HG02840 (cell line): ENCODE data around the gene SEPTIN10.
"Not testable (repeated sequence)": the region's sequence is repeated elsewhere in the genome, so short reads cannot be mapped to it uniquely, and the experiment has no call there.

Source experiments
- ATAC-seq: cut with Tn5 transposase; IDR thresholded peaks from one replicate; pipeline ENCODE4 v1.9.1; 2021; ENCODE audit warnings: mild to moderate bottlenecking, moderate library complexity, moderate number of reproducible peaks; ENCODE audit not compliant: unreplicated experiment, low FRiP score

SEPTIN10 gene

DNA sequence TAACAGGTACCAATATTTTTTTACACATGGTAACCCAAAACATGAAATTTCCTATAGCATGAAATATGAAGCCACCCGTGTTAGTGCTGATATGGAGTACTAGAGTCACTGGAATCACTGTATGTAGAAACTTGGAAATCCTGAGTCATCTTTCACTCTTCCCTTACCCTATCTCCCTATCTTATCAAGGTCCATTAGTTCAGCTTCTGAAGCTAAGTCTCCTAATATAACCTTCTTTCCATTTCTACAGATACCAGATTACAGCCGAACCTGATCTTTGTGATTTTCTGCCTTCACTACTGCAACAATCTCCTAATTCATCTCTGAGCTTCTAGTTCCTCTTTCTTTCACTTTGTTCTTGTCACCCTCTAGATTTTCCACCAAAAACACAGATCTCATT, 59.0 kb downstream of the SEPTIN10 start:
- ATAC-seq, result no peak

DNA sequence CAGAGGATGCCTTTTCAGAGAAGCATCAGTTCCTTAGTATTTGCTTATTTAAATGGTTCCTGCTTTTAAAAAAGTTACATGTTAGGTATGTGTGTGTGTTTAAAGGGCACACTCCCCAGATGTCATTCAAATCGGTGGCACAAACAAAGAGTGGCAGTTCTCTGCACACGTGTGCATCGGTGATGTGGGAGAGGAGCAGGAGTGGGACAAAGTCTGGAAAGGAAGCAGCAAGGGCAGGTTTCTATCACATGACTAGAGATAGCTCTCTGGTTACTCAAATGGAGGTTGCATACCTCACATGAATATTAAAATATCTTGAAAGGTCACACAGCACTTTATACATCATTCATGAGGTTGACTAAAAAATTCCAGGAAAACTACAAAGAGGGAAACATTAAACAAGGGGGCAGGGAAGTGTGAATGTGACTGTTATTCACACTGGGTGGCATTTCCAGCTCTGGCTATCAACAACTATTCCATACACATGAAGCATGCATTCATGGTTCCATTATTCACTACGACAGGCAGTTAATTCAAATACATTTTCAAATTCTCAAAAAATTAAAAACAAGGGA, 64.7 kb downstream of the SEPTIN10 start:
- ATAC-seq, result no peak

DNA sequence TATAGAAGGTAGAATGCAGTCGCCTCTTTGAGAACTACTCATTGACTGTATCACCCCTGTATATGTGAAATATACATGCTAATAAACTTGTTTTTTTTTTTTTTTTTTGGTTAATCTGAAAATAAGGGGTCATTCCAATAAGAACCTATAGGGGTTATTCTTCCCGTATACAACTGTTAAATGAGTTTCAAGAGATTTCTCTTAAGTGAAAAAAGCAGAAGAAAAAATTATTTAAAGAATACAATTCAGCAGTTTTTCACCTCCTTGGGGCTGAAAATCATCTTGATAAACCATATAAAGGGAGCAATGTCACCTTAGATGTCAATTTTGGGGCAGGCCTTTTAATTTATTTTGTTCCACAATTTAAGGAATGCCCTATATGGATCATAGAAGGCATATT, 66.5 kb downstream of the SEPTIN10 start:
- ATAC-seq, result no peak

DNA sequence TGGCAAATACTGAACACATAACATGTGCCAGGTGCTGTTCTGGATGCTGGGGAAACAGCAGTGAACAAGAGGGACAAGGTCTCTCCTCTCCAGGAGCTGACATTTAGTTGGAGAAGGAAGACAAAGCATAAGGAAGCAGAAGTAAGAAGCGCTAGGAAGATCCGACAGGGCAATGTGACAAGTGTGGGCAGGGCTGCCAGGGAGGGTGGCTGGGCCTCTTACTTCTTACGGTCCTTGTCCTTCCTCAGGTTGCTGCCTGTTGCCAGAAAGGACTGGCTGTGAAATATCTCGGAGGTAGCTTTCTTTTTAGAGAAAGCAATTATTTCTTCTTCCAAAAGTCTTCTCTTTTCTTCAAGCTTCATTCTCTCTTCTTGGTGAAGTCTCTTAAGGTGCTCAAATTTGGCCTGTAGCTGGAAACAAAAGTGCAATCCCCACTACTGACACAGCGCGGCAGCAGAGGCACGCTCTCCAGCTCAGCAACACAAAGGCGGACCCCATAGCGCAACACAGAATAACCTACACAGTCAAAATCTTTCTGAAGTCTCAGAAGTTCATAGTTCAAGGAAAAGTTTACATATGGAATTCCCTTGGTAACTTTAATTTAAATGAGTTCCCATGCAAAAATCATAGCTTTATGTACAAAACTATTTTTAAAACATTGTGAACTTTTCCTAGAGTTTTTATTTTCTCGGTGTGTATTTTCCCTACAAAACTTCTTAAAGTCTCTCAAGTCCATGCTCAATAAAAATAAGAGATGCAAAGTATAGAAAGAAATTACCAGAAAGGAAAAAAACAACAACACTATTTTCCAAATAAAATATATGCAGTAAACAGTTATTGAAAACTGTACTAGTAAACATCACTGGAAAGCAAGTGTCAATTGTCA, 67.7 kb downstream of the SEPTIN10 start:
- ATAC-seq, result no peak

DNA sequence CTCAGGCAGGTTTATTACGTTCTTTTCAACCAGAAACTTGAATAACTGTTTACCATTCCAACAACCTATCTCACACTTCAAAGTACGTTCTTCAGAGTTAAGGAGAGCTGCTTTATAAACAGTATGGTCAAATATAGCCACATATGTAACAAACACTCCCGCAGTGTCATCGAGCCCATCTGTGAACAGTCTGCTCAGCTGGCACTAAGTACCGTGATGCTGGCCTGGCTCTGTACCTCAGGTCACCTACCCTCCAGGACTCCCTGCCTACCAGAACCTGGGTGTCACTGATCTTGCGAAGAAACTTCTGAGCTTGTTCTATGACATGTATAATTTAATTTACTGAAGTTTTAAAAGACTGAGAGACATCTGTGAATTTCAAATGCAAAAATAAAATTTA, 71.4 kb downstream of the SEPTIN10 start:
- ATAC-seq, result no peak

DNA sequence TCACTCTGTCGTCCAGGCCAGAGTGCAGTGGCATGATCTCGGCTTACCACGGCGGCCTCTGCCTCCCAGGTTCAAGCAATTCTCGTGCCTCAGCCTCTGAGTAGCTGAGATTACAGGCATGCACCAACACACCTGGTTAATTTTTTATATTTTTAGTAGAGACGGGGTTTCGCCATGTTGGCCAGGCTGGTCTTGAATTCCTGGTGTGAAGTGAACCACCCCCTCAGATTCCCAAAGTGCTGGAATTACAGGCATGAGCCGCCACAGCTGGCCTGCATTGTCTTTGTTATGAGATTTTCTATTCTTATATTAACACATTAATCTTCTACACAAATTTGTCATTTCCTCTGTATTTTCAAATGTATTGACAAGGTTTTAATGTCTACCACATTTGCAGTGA, 75.2 kb downstream of the SEPTIN10 start:
- ATAC-seq, result no peak

DNA sequence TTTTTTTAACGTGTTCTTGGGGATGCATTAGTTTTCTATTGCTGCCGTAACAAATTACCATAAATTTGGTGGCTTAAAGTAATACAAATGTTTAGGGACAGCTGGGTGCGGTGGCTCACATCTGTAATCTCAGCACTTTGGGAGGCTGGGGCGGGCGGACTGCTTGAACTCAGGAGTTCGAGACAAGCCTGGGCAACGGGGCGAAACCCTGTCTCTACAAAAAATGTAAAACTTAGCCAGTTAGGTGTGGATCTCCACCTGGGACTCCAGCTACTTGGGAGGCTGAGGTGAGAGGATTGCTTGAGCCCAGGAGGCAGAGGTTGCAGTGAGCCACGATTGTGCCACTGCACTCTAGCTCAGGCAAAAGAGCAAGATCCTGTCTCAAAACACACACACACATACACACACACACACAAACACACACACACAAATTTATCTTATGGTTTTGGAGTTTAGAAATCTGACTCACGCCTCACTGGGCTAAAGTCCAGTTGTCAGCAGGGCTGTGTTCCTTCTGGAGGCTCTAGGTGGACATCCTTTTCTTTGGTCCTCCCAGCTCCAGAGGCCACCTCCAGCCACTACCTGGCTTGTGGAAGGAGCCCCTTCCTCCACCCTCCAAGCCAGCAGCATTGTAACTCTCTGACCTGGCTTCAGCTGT, 76.1 kb downstream of the SEPTIN10 start:
- no peak for ATAC-seq

DNA sequence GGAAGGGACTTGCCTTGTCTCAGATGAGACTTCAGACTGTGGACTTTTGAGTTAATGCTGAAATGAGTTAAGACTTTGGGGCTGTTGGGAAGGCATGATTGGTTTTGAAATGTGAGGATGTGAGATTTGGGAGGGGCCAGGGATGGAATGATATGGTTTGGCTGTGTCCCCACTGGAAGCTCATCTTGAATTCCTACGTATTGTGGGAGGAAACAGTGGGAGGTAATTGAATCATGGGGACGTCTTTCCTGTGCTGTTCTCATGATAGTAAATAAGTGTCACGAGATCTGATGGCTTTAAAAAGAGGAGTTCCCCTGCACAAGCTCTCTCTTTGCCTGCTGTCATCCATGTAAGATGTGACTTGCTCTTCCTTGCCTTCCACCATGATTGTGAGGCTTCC, 77.2 kb downstream of the SEPTIN10 start:
- not testable (repeated sequence) for ATAC-seq

DNA sequence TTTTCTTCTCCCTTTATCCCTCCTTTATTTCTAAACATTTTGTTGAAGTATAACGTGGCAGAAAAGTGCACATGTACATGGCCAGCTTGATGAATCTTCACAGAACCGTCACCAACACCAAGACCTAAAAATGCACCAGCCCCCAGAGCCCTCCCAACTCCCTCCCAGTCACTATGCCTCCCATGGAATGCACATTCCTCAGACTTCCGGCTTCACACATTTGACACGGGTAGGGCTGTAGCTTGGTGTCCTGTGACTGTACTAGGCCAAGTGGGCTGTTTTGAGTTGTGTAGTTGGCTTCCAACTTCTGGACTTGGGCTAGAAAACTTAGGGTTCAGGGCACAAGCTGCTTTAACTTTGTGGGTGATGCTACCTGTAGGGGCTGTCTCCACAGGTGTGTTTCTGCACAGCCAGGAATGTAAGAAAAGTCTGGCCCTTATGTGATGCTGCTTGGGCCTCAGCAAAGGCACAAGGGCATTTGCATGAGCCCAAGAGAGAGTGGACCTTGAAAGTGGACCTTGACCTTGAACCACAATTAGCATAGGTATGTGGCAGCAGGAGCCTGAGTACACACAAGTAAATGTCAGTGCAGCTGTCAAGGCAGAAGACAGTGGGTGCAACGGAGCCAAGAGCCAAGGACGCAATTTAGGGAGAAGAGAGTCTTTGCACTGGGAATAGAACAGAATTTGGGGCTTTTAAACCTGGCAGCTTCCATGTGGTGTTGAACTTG, 78.4 kb downstream of the SEPTIN10 start:
- ATAC-seq, result no peak

DNA sequence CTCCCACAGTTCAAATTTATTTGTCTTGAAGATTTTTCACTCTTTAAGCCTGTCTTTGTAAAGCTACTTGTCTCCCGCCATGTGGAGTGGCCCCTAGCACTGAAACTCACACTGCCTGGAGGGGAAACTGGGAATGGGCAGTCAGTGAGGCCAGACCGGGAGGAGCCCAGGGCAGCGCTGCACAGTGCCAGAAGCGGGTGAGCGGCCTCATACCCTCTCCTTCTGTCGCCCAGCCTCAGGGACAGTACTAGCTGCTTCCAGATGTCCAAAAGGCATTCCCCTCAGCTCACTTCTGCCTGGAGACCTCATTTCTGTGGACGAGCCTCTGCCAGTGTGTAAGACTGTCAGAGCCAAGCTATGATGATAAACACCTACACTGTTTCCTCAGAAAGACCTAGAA, 79.9 kb downstream of the SEPTIN10 start:
- no peak for ATAC-seq

DNA sequence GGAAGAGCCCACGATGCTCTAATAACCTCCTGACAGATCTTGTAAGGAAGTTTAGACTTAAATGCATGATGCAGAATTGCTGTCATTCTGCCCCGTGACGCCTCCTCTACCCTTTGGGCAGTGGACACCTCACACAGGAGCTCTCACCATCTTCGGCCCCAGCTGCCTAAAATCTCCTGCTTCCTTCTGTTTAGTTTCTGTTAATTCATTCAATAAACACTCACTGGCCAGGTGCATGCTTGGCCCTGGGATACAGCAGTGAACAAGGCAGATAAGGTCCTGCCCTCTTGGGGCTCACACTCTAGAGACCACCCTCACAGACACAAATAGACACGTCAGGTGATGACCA, 81.1 kb downstream of the SEPTIN10 start:
- ATAC-seq, result no peak

DNA sequence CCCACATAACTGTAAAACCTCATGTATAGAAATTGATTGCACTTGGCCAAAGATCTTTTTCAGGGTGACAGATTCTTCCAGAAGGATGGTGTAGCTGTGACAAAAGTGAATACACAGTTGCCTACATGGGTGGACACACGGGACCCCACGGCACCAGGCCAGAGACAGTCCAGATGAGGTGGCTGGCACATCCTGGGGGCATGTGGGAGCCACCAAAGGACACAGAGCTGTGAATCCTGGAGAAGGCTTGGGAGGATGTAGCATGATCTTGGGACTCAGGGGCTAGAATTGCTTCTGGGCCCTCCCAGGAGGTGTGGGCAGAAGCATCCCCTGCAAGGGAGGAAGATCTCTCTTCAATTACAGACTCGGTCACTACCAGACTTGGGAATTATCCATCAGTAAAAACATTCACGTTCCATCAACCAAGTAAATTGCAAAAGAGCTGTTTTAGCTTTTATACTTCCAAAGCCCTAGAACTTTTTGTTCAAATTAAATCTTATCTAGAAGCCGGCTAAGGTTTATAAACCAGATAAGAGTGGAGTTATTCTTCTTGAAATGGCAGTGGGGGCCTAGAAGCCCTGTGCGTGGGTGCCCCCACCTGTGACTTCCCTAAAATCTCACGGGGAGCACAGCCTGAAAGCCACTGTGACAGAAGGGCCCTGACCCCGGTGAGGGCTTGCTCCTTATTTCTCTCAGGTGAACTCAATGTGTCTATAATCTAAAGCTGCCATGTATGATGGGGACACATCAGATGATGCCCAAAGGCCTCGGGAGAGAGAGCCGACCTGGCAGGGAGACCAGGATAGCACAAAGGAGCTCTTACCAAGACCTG, 81.7 kb downstream of the SEPTIN10 start:
- no peak for ATAC-seq

DNA sequence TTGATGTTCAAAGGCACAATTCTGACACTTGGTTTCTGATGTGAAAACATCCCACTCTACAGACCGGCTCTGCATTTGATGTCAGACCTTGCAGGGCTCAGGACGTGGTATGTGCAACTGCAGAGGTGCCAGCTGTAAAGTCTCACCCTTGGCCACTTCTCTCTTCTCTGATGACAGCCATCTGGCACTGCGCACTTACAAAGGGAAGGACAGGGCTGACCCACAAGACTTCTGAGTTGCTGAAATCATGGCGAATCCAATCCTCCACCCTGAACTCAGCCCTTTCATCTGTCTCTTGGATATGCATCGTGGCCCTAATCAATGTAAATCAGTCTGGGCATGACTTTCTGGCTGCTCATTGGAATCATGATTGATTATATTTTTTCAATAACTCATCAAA, 82.5 kb downstream of the SEPTIN10 start:
- no peak for ATAC-seq

DNA sequence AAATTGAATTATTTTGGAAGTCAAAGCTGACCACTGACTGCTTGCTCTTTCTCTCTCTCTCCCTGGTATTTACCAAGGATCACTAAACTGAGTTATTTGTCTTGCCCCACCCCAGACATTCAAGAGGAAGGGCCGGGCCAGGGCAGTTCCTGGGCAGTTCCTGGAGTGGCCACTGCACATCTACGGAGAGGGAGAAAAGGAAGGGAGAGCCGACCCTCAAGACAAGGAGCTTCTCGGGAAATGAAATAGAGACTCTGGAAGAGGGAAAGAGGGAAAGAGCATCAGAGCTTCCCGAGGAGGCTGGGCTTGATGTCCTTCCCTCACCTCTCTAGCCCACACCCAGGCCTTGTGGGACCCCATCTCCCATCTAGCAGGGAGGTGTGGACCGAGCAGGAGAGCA, 83.1 kb downstream of the SEPTIN10 start:
- no peak for ATAC-seq

DNA sequence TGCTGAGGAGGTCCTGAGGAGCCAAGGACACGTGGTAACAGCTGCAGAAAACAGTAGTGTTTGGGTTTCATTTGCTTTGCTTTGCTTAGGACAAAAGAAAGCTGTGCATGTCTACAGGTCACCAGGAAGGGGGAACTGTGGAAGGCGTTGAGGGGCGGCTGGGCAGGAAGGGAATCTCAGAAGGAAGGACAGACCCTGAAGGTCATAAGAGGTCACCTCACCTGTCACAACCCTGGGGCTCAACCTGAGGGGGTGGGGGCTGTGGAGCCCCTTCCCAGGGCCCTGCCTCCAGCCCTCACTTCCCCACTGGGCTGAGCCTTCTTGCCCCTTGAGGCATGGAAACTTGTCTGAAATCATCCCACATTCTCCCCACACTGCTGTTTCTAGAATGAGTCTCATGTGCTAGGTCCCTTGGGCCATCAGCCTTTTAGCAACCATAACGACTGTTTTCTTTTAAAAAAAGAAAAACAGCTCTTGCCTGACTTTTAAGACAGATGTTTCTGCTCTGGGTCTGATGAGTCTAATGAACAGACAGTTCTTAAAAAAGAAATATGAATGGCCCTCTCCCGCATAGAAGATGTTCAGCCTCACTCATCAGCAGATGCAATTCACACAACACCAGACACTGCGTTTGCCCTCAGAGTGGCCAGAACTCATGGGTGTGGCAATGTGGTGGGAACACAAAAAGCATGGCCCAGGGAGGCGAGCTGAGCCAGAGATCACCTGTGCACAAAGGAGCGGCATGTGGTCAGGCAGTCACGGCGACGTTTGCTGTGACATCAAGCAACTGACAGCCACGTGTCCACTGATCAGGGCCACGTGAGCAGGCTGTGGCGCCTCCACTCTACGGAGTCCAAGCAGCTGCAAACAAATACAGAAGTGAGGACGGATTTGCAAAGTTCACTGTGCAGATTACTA, 84.0 kb downstream of the SEPTIN10 start:
- no peak for ATAC-seq

DNA sequence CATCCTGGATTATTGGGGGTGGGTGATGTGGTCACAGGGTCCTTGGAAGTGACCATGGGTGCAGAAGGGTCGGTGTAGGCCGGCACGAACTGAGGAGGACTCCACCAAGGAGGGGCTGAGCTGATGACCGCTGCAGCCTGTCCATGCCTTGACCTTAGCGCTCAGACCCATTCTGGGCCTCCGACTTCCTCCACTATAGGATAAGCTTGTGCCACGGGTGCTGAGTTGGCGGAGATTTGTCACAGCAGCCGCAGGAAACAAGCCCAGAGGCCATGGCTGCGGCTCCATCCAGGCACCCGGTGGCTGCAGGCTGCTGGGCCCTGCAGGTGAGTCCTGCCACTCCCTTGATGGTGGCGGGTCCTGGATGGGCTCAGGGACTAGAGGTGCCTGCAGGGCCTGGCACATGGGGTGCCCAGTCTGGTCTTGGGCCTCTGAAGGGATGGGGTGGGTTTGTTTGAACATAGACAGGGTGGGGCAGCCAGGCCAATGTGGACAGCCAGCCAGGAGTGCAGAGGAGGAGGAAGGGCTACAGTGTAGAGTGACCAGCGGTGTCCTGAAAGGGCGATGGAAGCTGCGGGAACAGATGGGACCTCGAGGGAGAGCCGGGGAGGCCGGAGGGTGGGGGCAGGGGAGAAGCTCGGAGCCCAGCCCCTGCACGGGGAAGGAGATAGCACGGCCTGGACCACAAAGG, 84.8 kb downstream of the SEPTIN10 start:
- ATAC-seq, result no peak

DNA sequence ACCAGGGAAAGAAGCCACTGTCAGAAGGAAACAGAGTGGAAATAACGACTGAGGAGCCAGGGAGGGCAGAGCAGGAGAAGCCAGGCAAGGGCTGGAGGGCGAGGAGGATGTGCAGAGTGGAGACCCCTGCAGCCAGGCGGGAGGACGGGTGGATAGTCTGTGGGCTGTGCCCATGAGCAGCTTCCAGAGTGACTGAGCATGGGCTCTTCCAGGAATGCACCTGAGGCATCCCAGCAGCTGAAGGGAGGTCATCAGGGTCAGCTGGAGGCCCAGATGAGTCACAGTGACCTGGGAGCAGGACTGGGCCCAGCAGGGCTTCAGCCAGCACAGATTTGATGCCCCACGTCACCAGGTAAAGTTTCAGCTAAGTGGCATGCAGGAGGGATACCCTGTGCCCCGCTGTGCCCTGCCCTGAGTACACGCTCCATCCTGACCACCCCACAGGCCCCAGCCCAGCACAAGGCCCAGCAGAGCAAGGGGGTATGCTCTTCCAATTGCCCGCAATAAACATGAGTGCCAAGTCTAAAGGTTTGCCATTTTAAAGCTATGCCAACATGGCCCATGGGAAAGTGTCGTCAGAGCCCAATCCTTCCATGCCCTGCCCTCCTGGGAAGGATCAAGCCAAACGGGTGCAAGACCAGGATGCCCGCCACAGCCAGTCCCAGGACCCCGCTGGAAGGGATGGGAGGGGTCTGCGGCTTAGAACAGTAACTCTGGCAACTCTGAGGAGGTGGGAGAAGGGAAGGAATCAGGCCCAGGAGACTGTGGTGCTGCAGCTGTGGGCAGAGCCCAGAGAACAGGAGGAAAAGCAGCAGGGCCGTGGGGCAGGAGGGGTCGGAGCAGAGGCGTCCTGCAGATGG, 85.7 kb downstream of the SEPTIN10 start:
- ATAC-seq, result no peak

DNA sequence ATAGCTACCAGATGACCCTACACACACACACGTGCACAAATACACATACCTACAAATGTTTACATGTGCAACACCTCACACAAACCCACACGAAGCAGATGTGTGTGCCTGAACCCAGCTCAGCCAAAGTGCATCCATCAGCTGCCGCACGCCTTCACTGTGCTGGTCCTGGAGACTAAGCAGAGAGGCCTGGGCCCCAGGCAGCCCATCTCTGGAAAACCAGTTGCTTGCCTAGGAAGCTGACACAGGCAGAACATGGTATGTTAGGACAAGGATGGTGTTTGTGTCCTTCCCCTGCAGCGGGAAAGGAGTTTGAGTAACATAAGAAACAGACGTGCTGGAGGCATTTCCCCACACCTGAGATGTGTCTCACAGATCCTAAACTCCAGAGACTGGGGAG, 86.7 kb downstream of the SEPTIN10 start:
- ATAC-seq, result no peak
